Testis (tissue), 2 donors: Measurements from ENCODE around the gene ITSN2.

Source experiments
- POLR2A ChIP-seq: fragments of 450-650 bp; IDR thresholded peaks from one replicate; pipeline ENCODE4 v1.6.1; 2017; ENCODE audit warnings: antibody characterized with exemption, mild to moderate bottlenecking, moderate library complexity
- TF ChIP-seq, protein P1 (sequence below), 3 experiments: fragments of 450-650 bp in 2 of 3; fragments of 200-600 bp in 1 of 3; sonication (generic) in 1 of 3; IDR thresholded peaks; one replicate each; pipeline ENCODE4 v1.5.1; 2016 to 2019; ENCODE audit warnings: antibody characterized with exemption in 3 of 3, mild to moderate bottlenecking in 2 of 3, moderate library complexity in 1 of 3

DNA sequence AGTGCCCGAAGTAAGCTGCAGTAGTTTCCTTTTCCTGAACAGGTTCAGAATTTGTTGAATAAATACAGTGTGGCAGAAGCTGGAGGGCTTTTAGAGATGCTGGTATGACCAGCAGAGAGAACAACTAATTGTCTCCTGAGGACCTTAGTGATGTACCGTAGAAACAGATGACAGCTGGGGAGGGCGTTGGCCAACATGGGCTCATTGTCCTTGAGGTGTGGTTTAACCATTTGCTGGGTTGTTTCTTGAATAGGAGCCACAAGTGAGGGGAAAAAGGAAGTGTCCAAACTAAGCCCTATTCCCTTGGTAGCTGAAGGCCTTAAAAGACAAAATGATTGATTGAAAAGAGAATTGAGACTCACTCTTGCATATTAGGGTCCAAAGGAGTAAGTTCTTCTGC is 197.2 kb downstream of the ITSN2 start:
- TF ChIP-seq, protein P1, sequence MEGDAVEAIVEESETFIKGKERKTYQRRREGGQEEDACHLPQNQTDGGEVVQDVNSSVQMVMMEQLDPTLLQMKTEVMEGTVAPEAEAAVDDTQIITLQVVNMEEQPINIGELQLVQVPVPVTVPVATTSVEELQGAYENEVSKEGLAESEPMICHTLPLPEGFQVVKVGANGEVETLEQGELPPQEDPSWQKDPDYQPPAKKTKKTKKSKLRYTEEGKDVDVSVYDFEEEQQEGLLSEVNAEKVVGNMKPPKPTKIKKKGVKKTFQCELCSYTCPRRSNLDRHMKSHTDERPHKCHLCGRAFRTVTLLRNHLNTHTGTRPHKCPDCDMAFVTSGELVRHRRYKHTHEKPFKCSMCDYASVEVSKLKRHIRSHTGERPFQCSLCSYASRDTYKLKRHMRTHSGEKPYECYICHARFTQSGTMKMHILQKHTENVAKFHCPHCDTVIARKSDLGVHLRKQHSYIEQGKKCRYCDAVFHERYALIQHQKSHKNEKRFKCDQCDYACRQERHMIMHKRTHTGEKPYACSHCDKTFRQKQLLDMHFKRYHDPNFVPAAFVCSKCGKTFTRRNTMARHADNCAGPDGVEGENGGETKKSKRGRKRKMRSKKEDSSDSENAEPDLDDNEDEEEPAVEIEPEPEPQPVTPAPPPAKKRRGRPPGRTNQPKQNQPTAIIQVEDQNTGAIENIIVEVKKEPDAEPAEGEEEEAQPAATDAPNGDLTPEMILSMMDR (IDR thresholded peaks at IDR 0.05) = no peak
- TF ChIP-seq POLR2A = no peak
